Measurements from ENCODE around the gene INSRR. TPM values are rescaled to one million over a fixed set of nuclear protein-coding genes. Genes with fewer than 3 reads are reported as not detected.
A peak's percentile ranks its signal among the peaks of the same experiment; 100 is the strongest.

INSRR gene
- total and polyA plus RNA-seq, 4 donors: 0.01 TPM; not detected in 3

- DNase-seq (ENCODE audit: low spot score): peak; percentile 88
- Histone ChIP-seq H3K9me3 (ENCODE audit: control insufficient read depth in 4 of 4, low read length in 3 of 4) (no peaks in the 10 kb centered on the region), H3K4me1 (ENCODE audit: control insufficient read depth in 4 of 4, insufficient read depth in 4 of 4, low read length in 3 of 4) (peaks cover 0 to 11% (median 7%) of the 10 kb centered on the region in 4 donors), H3K36me3 (ENCODE audit: control insufficient read depth in 4 of 4, insufficient read depth in 3 of 4, low read depth in 1 of 4, low read length in 3 of 4) (no peaks in the 10 kb centered on the region), H3K27ac (ENCODE audit: low read depth in 1 of 2, low read length in 2 of 2) (no peak overlapping the region), H3K4me3 (ENCODE audit: low read depth in 1 of 3, low read length in 3 of 3) (no peak overlapping the region), H3K27me3 (ENCODE audit: control insufficient read depth in 4 of 4, insufficient read depth in 4 of 4, low read length in 3 of 4) (peaks cover 0 to 6% (median 2%) of the 10 kb centered on the region in 4 donors), H3K9ac (ENCODE audit: low read depth in 1 of 2, low read length in 2 of 2) (no peak overlapping the region)
- peak; percentile 87 to 91 for TF ChIP-seq RAD21 (IDR thresholded peaks at IDR 0.05)
- TF ChIP-seq CTCF (IDR thresholded peaks at IDR 0.05; ENCODE audit: low read depth, low read length, missing input control): peak; percentile 74
- peak in 1 of 2 donors; percentile 16 for TF ChIP-seq HNF4A (conservative IDR thresholded peaks at IDR 0.05)
- TF ChIP-seq TAF1 (conservative IDR thresholded peaks at IDR 0.05): no peak
- TF ChIP-seq NR2F2 (IDR thresholded peaks at IDR 0.05): no peak
- 41% methylated on average over 8 of the region's 8 CpGs for WGBS
Measured at GRCh38 chr1:156889802-156890580, 31.1 kb upstream of the INSRR start.

- no peak overlapping the region for H3K4me3 ChIP-seq (ENCODE audit: low read depth in 1 of 3, low read length in 3 of 3)
- H3K27ac ChIP-seq (ENCODE audit: low read depth in 1 of 2, low read length in 2 of 2): no peak overlapping the region
- DNase-seq (ENCODE audit: low spot score): no peak
- no peaks in the 10 kb centered on the region for H3K9me3 ChIP-seq (ENCODE audit: control insufficient read depth in 4 of 4, low read length in 3 of 4)
- TF ChIP-seq FOXA1 (IDR thresholded peaks at IDR 0.05) (no peak), YY1 (IDR thresholded peaks at IDR 0.05) (no peak)
- WGBS: 31% methylated on average over 6 of the region's 6 CpGs
- H3K9ac ChIP-seq (ENCODE audit: low read depth in 1 of 2, low read length in 2 of 2): no peak overlapping the region
- H3K4me1 ChIP-seq (ENCODE audit: control insufficient read depth in 4 of 4, insufficient read depth in 4 of 4, low read length in 3 of 4): peaks cover 0 to 8% (median 7%) of the 10 kb centered on the region in 4 donors
- H3K36me3 ChIP-seq (ENCODE audit: control insufficient read depth in 4 of 4, insufficient read depth in 3 of 4, low read depth in 1 of 4, low read length in 3 of 4): no peaks in the 10 kb centered on the region
- peaks cover 0 to 2% (median 0%) of the 10 kb centered on the region in 4 donors for H3K27me3 ChIP-seq (ENCODE audit: control insufficient read depth in 4 of 4, insufficient read depth in 4 of 4, low read length in 3 of 4)
Measured at GRCh38 chr1:156887734-156888133, 28.8 kb upstream of the INSRR start.

- H3K36me3 ChIP-seq (ENCODE audit: control insufficient read depth in 4 of 4, insufficient read depth in 3 of 4, low read depth in 1 of 4, low read length in 3 of 4): no peaks in the 10 kb centered on the region
- H3K27me3 ChIP-seq (ENCODE audit: control insufficient read depth in 4 of 4, insufficient read depth in 4 of 4, low read length in 3 of 4): peaks cover 0 to 2% (median 0%) of the 10 kb centered on the region in 4 donors
- H3K27ac ChIP-seq (ENCODE audit: low read depth in 1 of 2, low read length in 2 of 2): no peak overlapping the region
- DNase-seq (ENCODE audit: low spot score): no peak
- H3K4me1 ChIP-seq (ENCODE audit: control insufficient read depth in 4 of 4, insufficient read depth in 4 of 4, low read length in 3 of 4): peaks cover 0 to 5% (median 4%) of the 10 kb centered on the region in 4 donors
- H3K9ac ChIP-seq (ENCODE audit: low read depth in 1 of 2, low read length in 2 of 2): no peak overlapping the region
- H3K9me3 ChIP-seq (ENCODE audit: control insufficient read depth in 4 of 4, low read length in 3 of 4): no peaks in the 10 kb centered on the region
- 40% methylated on average over 3 of the region's 3 CpGs for WGBS
- no peak overlapping the region for H3K4me3 ChIP-seq (ENCODE audit: low read depth in 1 of 3, low read length in 3 of 3)
- TF ChIP-seq SP1 (IDR thresholded peaks at IDR 0.05) (no peak), MAX (IDR thresholded peaks at IDR 0.05) (no peak), GABPA (IDR thresholded peaks at IDR 0.05 in 1 of 2, conservative IDR thresholded peaks at IDR 0.05 in 1 of 2) (no peak), REST (IDR thresholded peaks at IDR 0.05) (no peak), NR2F2 (IDR thresholded peaks at IDR 0.05) (no peak), RXRA (IDR thresholded peaks at IDR 0.05) (no peak), EGR1 (IDR thresholded peaks at IDR 0.05; ENCODE audit: low read depth in 2 of 2) (no peak), ZBTB33 (IDR thresholded peaks at IDR 0.05) (no peak), CTCF (IDR thresholded peaks at IDR 0.05; ENCODE audit: low read depth, low read length, missing input control) (no peak), HNF4G (IDR thresholded peaks at IDR 0.05) (no peak), JUND (IDR thresholded peaks at IDR 0.05) (no peak), FOXA2 (IDR thresholded peaks at IDR 0.05) (no peak), TAF1 (conservative IDR thresholded peaks at IDR 0.05) (no peak), HNF4A (conservative IDR thresholded peaks at IDR 0.05) (no peak), RAD21 (IDR thresholded peaks at IDR 0.05) (no peak), FOXA1 (IDR thresholded peaks at IDR 0.05) (no peak), YY1 (IDR thresholded peaks at IDR 0.05) (no peak)
Measured at GRCh38 chr1:156887317-156887716, 28.4 kb upstream of the INSRR start.
